ENCODE data around the gene SPINT4. TPM values are rescaled to one million over a fixed set of nuclear protein-coding genes. Genes with fewer than 3 reads are reported as not detected.
"Not testable (repeated sequence)": the region's sequence is repeated elsewhere in the genome, so short reads cannot be mapped to it uniquely, and the experiment has no call there.

SPINT4 gene
- total RNA-seq, 2 experiments from 2014 or later = not detected

GRCh38 chr20:45685896-45686295, 36.3 kb upstream of the SPINT4 start:
- H3K4me1 ChIP-seq (ENCODE audit: insufficient read depth, low read length, poor library complexity, severe bottlenecking) = no peaks in the 10 kb centered on the region
- H2AFZ ChIP-seq (ENCODE audit: low read length) = no peak overlapping the region
- H3K4me3 ChIP-seq (ENCODE audit: low read depth, low read length, poor library complexity, severe bottlenecking) = no peak overlapping the region
- CTCF ChIA-PET (ENCODE audit: unreplicated experiment) = no interaction called here
- no peaks in the 10 kb centered on the region for H4K20me1 ChIP-seq (ENCODE audit: insufficient read depth, low read length)
- DNase-seq (ENCODE audit: low spot score) = no peak
- no peak overlapping the region for H3K4me2 ChIP-seq (ENCODE audit: low read length)
- TF ChIP-seq CTCF (conservative IDR thresholded peaks at IDR 0.05; ENCODE audit: low read length) (no peak), EZH2phosphoT487 (IDR thresholded peaks at IDR 0.05; ENCODE audit: borderline replicate concordance, low read depth, low read length) (no peak)
- no TSS peak for BruUV-seq (replicated peaks)
- no peaks in the 10 kb centered on the region for H3K9me3 ChIP-seq (ENCODE audit: low read length)
- H3K79me2 ChIP-seq (ENCODE audit: insufficient read depth, low read depth, low read length) = no peaks in the 10 kb centered on the region
- no peak overlapping the region for H3K27ac ChIP-seq (ENCODE audit: low read depth, low read length, poor library complexity, severe bottlenecking)
- intact Hi-C loops (cut with micrococcal nuclease; ENCODE audit: unreplicated experiment) = no loop called here
- POLR2A ChIA-PET = no interaction called here
- no peaks in the 10 kb centered on the region for H3K9me2 ChIP-seq (ENCODE audit: insufficient read depth, low read length)
- no peaks in the 10 kb centered on the region for H3K36me3 ChIP-seq (ENCODE audit: insufficient read depth, low read length)

- H3K4me1 ChIP-seq (ENCODE audit: insufficient read depth, low read length, poor library complexity, severe bottlenecking); H3K4me2 ChIP-seq (ENCODE audit: low read length); H3K36me3 ChIP-seq (ENCODE audit: insufficient read depth, low read length); POLR2A ChIA-PET; H3K27ac ChIP-seq (ENCODE audit: low read depth, low read length, poor library complexity, severe bottlenecking); H3K79me2 ChIP-seq (ENCODE audit: insufficient read depth, low read depth, low read length); H4K20me1 ChIP-seq (ENCODE audit: insufficient read depth, low read length); BruUV-seq (replicated peaks); DNase-seq (ENCODE audit: low spot score); intact Hi-C loops (cut with micrococcal nuclease; ENCODE audit: unreplicated experiment); H2AFZ ChIP-seq (ENCODE audit: low read length); H3K9me2 ChIP-seq (ENCODE audit: insufficient read depth, low read length); H3K4me3 ChIP-seq (ENCODE audit: low read depth, low read length, poor library complexity, severe bottlenecking); H3K9me3 ChIP-seq (ENCODE audit: low read length); CTCF ChIA-PET (ENCODE audit: unreplicated experiment): not testable (repeated sequence)
These were observed 28.8 kb upstream of the SPINT4 start for GRCh38 chr20:45693346-45693745.

GRCh38 chr20:45695496-45695895, 26.7 kb upstream of the SPINT4 start:
- H3K4me3 ChIP-seq (ENCODE audit: low read depth, low read length, poor library complexity, severe bottlenecking) = no peak overlapping the region

More at GRCh38 chr20:45695496-45695895, 26.7 kb upstream of the SPINT4 start:
- Histone ChIP-seq H2AFZ (ENCODE audit: low read length) (no peak overlapping the region), H3K9me2 (ENCODE audit: insufficient read depth, low read length) (no peaks in the 10 kb centered on the region), H3K9me3 (ENCODE audit: low read length) (no peaks in the 10 kb centered on the region), H3K27ac (ENCODE audit: low read depth, low read length, poor library complexity, severe bottlenecking) (no peak overlapping the region), H3K79me2 (ENCODE audit: insufficient read depth, low read depth, low read length) (no peaks in the 10 kb centered on the region), H3K36me3 (ENCODE audit: insufficient read depth, low read length) (no peaks in the 10 kb centered on the region), H3K4me2 (ENCODE audit: low read length) (no peak overlapping the region), H4K20me1 (ENCODE audit: insufficient read depth, low read length) (no peaks in the 10 kb centered on the region), H3K4me1 (ENCODE audit: insufficient read depth, low read length, poor library complexity, severe bottlenecking) (no peaks in the 10 kb centered on the region)
- TF ChIP-seq CTCF (conservative IDR thresholded peaks at IDR 0.05; ENCODE audit: low read length) (no peak), EZH2phosphoT487 (IDR thresholded peaks at IDR 0.05; ENCODE audit: borderline replicate concordance, low read depth, low read length) (no peak)
- intact Hi-C loops (cut with micrococcal nuclease; ENCODE audit: unreplicated experiment) = no loop called here
- ChIA-PET POLR2A (no interaction called here), CTCF (ENCODE audit: unreplicated experiment) (no interaction called here)
- BruUV-seq (replicated peaks) = no TSS peak
- no peak for DNase-seq (ENCODE audit: low spot score)

Measured in OCI-LY7 (cell line).